ENCODE measurements around the gene PFN1.

The PFN1 gene

DNA sequence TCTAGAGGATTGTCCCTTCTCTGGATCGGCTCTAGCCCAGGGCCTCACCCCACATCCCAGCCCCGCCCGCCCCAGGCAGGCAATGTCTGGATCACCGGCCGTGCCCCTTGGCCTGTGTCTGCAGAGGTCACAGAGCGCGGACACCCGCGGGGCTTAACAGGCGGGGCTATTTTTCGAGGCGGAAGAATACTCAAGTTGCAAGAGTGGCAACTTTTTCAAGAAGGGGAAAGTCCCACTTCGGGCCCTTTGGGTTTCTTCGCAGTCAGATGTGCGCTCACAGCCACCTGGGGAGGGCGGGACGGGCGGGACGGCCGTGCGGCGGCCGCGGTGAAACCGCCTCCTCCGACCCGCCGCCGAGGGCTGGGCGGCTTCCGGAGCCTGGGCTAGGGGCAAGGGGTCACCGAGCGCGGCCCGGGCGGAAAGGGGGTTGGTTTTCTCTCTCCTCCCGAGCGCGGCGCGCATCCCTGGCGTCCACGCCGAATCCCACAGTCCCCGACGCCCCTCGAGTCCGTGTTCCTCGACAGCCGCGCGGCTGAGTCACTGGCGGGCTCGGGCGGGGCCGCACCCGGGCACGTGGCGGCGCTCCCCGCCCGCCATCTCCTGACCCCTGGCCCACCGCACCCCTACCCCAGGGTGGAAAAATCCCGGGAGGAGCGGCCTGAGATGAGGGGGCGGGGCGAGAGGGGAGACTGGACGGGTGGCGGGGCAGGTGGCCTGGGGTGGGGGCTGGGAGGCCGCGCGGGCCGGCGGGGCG is 1.2 kb upstream of the PFN1 start:
- peak; percentile 84 for DNase-seq (ENCODE audit: low read depth)
- H3K4me3 ChIP-seq (ENCODE audit: low read depth, low read length): peak overlapping the region; percentile 99
- TF ChIP-seq, protein P1, sequence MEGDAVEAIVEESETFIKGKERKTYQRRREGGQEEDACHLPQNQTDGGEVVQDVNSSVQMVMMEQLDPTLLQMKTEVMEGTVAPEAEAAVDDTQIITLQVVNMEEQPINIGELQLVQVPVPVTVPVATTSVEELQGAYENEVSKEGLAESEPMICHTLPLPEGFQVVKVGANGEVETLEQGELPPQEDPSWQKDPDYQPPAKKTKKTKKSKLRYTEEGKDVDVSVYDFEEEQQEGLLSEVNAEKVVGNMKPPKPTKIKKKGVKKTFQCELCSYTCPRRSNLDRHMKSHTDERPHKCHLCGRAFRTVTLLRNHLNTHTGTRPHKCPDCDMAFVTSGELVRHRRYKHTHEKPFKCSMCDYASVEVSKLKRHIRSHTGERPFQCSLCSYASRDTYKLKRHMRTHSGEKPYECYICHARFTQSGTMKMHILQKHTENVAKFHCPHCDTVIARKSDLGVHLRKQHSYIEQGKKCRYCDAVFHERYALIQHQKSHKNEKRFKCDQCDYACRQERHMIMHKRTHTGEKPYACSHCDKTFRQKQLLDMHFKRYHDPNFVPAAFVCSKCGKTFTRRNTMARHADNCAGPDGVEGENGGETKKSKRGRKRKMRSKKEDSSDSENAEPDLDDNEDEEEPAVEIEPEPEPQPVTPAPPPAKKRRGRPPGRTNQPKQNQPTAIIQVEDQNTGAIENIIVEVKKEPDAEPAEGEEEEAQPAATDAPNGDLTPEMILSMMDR (conservative IDR thresholded peaks at IDR 0.05; ENCODE audit: low read depth, low read length): no peak

DNA sequence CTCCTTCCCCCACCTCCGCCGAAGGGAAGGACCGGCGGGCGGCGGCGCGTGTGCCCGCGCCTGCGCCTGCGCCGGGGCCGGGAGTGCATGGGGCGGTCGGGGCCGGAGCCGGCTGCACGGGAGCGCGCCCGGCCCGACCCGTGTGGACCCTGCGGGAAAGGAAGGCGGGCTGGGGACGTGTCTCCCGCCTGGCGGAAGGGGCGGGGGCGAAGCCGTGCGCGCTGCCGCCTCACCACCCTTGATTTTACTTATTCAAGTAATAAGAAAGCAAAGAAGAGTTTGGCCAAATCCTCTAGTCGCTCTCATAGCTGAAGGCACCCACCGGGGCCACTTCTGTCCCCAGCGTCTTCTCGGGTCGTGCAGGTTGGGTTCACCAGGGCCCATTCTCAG is 596 bp upstream of the PFN1 start:
- DNase-seq (ENCODE audit: low read depth): peak; percentile 94
- peak overlapping the region; percentile 99 for H3K4me3 ChIP-seq (ENCODE audit: low read depth, low read length)
- TF ChIP-seq, protein P1 (conservative IDR thresholded peaks at IDR 0.05; ENCODE audit: low read depth, low read length): no peak

DNA sequence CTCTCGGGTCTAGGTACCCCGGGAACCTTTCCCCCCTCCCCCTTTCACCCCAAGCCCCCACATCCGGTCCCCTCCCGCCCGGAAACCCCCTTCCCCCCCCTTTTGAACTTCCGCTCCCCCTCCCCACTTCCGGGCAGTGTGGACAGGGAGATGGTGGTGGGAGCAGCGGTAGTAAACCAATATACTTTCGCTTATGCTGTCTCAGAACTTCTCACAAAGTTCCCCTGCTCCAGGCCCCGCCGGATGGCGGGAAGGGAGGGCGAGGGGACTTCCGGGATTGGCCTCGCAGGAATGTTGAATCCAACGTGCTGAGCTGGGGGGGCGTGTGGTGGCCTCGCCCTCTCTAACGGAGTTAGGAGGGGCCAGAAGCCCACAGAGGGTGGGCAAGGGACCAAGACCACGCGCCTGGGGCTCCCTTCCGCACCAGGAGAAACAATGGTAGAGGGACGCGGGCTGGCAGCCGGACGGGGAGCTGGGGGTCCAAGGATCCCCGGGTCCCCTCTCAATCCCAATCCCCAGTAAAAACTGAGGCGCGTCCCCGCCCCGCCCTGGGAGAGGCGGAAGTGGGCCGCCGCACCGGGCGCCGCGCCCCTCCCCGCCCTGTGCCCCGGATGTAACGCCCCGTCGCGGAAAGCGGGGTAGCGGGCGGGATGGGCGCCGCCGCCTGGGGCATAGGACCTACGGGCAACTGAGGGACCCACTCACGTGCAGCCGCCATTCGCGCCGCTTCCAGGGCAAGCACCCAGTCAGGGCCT is 742 bp downstream of the PFN1 start:
- peak overlapping the region; percentile 99 for H3K4me3 ChIP-seq (ENCODE audit: low read depth, low read length)
- DNase-seq (ENCODE audit: low read depth): peak; percentile 64
- TF ChIP-seq, protein P1 (conservative IDR thresholded peaks at IDR 0.05; ENCODE audit: low read depth, low read length): no peak

DNA sequence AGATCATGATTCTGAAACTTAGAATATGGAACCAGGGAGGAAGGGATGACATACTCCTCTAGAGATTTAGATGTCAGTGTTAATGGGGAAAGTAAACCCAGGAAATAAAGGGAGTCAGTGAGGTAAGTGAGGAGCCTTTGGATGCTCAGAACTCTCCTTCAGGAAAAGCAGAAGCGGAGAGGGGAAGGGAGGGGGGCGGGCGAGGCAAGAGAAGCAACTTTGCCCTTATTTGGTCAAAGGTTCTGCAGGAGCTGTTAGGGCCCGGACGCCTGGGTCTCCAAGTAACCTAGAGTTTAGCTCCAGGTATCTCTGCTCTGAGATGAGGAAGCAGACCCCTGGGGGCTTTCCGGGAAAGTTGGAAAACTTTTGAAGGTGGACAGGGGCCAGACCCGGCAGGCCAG is 1.3 kb downstream of the PFN1 start:
- TF ChIP-seq, protein P1 (conservative IDR thresholded peaks at IDR 0.05; ENCODE audit: low read depth, low read length): no peak
- DNase-seq (ENCODE audit: low read depth): no peak
- H3K4me3 ChIP-seq (ENCODE audit: low read depth, low read length): peak overlapping the region; percentile 99

DNA sequence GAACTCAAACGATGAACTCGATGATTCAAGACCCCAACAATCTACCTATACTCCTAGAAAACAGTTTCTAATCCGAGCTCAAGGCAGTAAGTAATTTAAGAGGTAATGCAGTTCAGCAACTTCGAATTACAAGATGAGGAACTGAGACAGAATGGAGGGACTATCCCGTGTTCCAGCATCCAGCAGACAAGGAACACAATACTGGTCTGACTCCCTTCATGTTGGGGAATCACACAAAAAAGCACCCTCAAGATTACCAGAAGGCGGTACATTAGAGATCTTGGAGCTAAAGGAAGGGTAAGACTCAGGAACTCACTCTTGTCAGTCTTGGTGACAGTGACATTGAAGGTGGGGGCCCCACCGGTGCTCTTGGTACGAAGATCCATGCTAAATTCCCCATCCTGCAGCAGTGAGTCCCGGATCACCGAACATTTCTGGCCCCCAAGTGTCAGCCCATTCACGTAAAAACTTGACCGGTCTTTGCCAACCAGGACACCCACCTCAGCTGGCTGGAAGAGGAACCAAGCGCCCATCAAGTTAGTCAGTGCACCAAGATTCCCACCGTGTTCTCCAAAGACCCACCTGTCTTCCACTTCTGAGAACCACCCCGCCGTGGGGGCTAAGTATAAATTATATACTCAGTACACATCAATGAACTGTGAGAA is 1.9 kb downstream of the PFN1 start:
- TF ChIP-seq, protein P1 (conservative IDR thresholded peaks at IDR 0.05; ENCODE audit: low read depth, low read length): no peak
- H3K4me3 ChIP-seq (ENCODE audit: low read depth, low read length): peak overlapping the region; percentile 99
- DNase-seq (ENCODE audit: low read depth): no peak

DNA sequence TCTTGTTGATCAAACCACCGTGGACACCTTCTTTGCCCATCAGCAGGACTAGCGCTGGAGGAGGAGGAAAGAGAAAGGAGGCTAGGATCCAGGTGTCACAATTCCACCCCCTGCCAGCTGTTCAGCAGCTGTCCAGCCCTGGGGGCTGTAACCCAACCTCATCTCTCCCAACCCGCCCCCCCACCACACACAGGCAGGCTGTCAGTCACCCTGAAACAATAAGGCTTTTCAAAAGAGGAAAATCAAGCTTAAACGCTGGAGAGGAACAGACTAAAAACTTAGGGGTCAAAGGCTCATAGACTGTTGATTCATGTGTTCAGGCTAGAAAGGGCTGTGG is 2.4 kb downstream of the PFN1 start:
- H3K4me3 ChIP-seq (ENCODE audit: low read depth, low read length): peak overlapping the region; percentile 99
- no peak for DNase-seq (ENCODE audit: low read depth)
- TF ChIP-seq, protein P1 (conservative IDR thresholded peaks at IDR 0.05; ENCODE audit: low read depth, low read length): no peak

Measured in choroid plexus epithelial cell (primary cell).